SK-N-SH (cell line): ENCODE results near the gene STK39. TPM values are rescaled to one million over a fixed set of nuclear protein-coding genes. Genes with fewer than 3 reads are reported as not detected.

Experiments
- CTCF ChIA-PET: fragments of 300-600, 350-600 bp; formaldehyde crosslinking; extraction: SDS; loops from one replicate; lab custom pipeline; 2021; lab: Yijun Ruan, JAX
- POLR2A ChIA-PET: fragments of 350-600 bp; sonication (Branson Sonifier 250); formaldehyde crosslinking; extraction: SDS; loops from one replicate; lab custom pipeline; 2020; ENCODE audit warnings: antibody characterized with exemption, inconsistent platforms; lab: Yijun Ruan, JAX
- DNase-seq: peaks from one replicate; pipeline ENCODE4 v3.0.0; 2012
- H2AFZ ChIP-seq: fragments of 200-600 bp; sonication (generic); 2 replicates; pipeline ENCODE4 v1.8.1; 2016; ENCODE audit warnings: antibody characterized with exemption, mild to moderate bottlenecking, low read depth
- H3F3A ChIP-seq: fragments of 200-600 bp; sonication (generic); replicated peaks from 2 replicates; pipeline ENCODE3; 2016; ENCODE audit warnings: antibody characterized with exemption, mild to moderate bottlenecking; ENCODE audit not compliant: insufficient read depth
- H3K27ac ChIP-seq, 2 experiments: fragments of 200-500 bp in 1 of 2; fragments of 200-600 bp in 1 of 2; sonication (Bioruptor generic) in 1 of 2; sonication (generic), shearing (Covaris generic) in 1 of 2; 2 replicates each; pipeline versions ENCODE4 v1.5.1 to v1.6.1; 2014 to 2016; ENCODE audit warnings: low read depth in 2 of 2, inconsistent platforms in 1 of 2, low read length in 1 of 2, mild to moderate bottlenecking in 1 of 2, mixed read lengths in 1 of 2
- H3K27me3 ChIP-seq: fragments of 200-600 bp; sonication (generic), shearing (Covaris generic); 2 replicates; pipeline ENCODE4 v1.6.1; 2016; ENCODE audit warnings: mixed run types; ENCODE audit not compliant: insufficient read depth
- H3K36me3 ChIP-seq, 2 experiments: fragments of 200-500 bp in 1 of 2; fragments of 200-600 bp in 1 of 2; sonication (Bioruptor generic) in 1 of 2; sonication (generic) in 1 of 2; replicated peaks in 1 of 2; 2 replicates each; pipeline versions ENCODE3 to v1.5.1; 2014 to 2016; ENCODE audit warnings: low read length in 1 of 2, mild to moderate bottlenecking in 1 of 2; ENCODE audit not compliant: insufficient read depth in 2 of 2, control insufficient read depth in 1 of 2
- H3K4me1 ChIP-seq, 2 experiments: fragments of 200-500 bp in 1 of 2; fragments of 200-600 bp in 1 of 2; sonication (Bioruptor generic) in 1 of 2; sonication (generic), shearing (Covaris generic) in 1 of 2; 2 replicates each; pipeline versions ENCODE4 v1.5.1 to v1.6.1; 2014 to 2016; ENCODE audit warnings: low read depth in 1 of 2, low read length in 1 of 2, mixed run types in 1 of 2; ENCODE audit not compliant: insufficient read depth in 2 of 2, control insufficient read depth in 1 of 2
- H3K4me2 ChIP-seq: fragments of 200-600 bp; sonication (generic), shearing (Covaris generic); 2 replicates; pipeline ENCODE4 v1.6.1; 2017; ENCODE audit warnings: mixed run types
- H3K4me3 ChIP-seq, 2 experiments: fragments of 200-500 bp in 1 of 2; fragments of 200-600 bp in 1 of 2; sonication (Bioruptor generic) in 1 of 2; sonication (generic), shearing (Covaris generic) in 1 of 2; 2 replicates each; pipeline versions ENCODE4 v1.5.1 to v1.8.1; 2014 to 2016; ENCODE audit warnings: low read depth in 2 of 2, inconsistent platforms in 1 of 2, low read length in 1 of 2, mild to moderate bottlenecking in 1 of 2, mixed read lengths in 1 of 2, moderate library complexity in 1 of 2
- H3K79me2 ChIP-seq: fragments of 200-600 bp; sonication (generic); 2 replicates; pipeline ENCODE4 v1.8.1; 2017; ENCODE audit warnings: mild to moderate bottlenecking; ENCODE audit not compliant: insufficient read depth
- H3K9ac ChIP-seq: fragments of 200-600 bp; sonication (generic); 2 replicates; pipeline ENCODE4 v1.6.1; 2017; ENCODE audit warnings: mixed run types
- H3K9me2 ChIP-seq: fragments of 200-600 bp; sonication (generic); 2 replicates; pipeline ENCODE4 v1.6.1; 2017; ENCODE audit warnings: mixed run types
- H3K9me3 ChIP-seq: fragments of 200-600 bp; sonication (generic); 2 replicates; pipeline ENCODE4 v1.6.1; 2017; ENCODE audit warnings: mixed run types, mild to moderate bottlenecking, moderate library complexity
- H4K20me1 ChIP-seq: fragments of 200-600 bp; sonication (generic); 2 replicates; pipeline ENCODE4 v1.6.1; 2017; ENCODE audit warnings: mild to moderate bottlenecking, mixed run types; ENCODE audit not compliant: insufficient read depth
- EP300 ChIP-seq, 2 experiments: IDR thresholded peaks; 2 replicates each; pipeline versions ENCODE4 v1.4.0 to v1.6.1; 2012; ENCODE audit warnings: borderline replicate concordance in 1 of 2, low read depth in 1 of 2, low read length in 1 of 2
- FOSL2 ChIP-seq: IDR thresholded peaks from 2 replicates; pipeline ENCODE4 v1.4.0; 2012; ENCODE audit warnings: low read depth, mild to moderate bottlenecking, moderate library complexity, borderline replicate concordance
- JUND ChIP-seq: IDR thresholded peaks from 2 replicates; pipeline ENCODE4 v1.4.0; 2012
- RXRA ChIP-seq: IDR thresholded peaks from 2 replicates; pipeline ENCODE4 v1.4.0; 2012; ENCODE audit warnings: low read depth, mild to moderate bottlenecking, borderline replicate concordance
- WGBS: methylation state at CpG from one replicate; pipeline ENCODE4 v1.1.6; 2017; ENCODE audit warnings: low lambda C conversion rate; 5-methylcytosine and 5-hydroxymethylcytosine counted together
- polyA plus RNA-seq, 3 experiments: library from polyadenylated mRNA; depleted of rRNA; stranded (reverse); fragments of >200 nt; gene quantifications; 2 replicates each; pipeline ENCODE4 v1.2.3, GENCODE V29; 2012
- TF ChIP-seq, protein P1 (sequence below): IDR thresholded peaks from 2 replicates; pipeline ENCODE4 v1.4.0; 2012; ENCODE audit warnings: low read depth, borderline replicate concordance
- TF ChIP-seq, protein P2 (sequence below): IDR thresholded peaks from 2 replicates; pipeline ENCODE4 v1.6.1; 2012; ENCODE audit warnings: mild to moderate bottlenecking, low read depth, low read length, moderate library complexity

Gene STK39
- polyA plus RNA-seq, 1 of the 3 experiments (the other 2 are of a cell fraction), result 9.6 TPM

DNA sequence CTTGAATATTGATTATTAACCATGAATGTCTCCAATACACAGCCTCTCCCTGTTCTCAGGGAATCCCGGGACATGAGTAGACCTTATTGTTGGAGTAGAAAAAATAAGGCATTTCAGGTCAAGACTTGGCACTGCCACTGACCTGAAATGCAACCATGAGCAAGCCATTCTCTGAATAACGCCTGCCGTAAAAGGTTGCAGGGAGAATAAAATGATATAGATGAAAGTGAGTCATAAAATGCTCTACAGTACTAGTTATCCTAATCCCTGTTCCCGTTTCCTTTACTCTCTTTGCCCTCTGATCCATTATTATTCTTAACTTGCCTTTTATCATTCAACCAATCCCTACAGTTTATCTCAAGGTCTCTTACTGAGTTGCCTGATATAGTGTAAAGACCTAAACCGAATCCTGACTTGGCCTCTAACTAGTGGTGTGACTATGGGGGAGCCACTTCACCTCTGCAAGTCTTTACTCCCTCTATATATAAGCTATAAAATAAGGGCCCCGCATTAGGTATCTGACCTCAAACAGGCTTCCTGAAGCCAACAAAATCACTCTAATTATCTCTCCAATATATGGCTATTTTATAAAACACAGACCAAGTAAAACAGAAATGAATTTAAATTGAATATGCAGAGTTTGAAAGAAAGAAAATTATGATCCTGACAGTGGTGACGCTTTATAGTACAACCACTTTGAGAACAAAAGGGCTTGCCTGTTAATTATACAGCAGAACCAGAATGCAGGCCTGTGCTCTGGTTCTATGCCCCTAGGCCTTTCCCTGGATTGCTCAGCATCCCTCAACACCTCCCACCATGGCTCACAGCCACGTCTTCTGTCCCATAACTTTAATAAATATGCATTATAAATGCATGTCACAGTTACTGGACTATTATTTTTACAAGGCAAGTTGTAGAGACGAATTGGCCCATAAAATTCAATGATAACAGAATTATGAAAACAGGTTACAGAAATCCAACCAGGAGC is 183.1 kb downstream of the STK39 start (continued):
- TF ChIP-seq EP300 (IDR thresholded peaks at IDR 0.05; ENCODE audit: borderline replicate concordance in 1 of 2, low read depth in 1 of 2, low read length in 1 of 2), result peak in 1 of 2 experiments; percentile 90; a peak in 2 of 4 replicates
- TF ChIP-seq, protein P1, sequence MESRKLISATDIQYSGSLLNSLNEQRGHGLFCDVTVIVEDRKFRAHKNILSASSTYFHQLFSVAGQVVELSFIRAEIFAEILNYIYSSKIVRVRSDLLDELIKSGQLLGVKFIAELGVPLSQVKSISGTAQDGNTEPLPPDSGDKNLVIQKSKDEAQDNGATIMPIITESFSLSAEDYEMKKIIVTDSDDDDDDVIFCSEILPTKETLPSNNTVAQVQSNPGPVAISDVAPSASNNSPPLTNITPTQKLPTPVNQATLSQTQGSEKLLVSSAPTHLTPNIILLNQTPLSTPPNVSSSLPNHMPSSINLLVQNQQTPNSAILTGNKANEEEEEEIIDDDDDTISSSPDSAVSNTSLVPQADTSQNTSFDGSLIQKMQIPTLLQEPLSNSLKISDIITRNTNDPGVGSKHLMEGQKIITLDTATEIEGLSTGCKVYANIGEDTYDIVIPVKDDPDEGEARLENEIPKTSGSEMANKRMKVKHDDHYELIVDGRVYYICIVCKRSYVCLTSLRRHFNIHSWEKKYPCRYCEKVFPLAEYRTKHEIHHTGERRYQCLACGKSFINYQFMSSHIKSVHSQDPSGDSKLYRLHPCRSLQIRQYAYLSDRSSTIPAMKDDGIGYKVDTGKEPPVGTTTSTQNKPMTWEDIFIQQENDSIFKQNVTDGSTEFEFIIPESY, result no peak
- TF ChIP-seq, protein P2, sequence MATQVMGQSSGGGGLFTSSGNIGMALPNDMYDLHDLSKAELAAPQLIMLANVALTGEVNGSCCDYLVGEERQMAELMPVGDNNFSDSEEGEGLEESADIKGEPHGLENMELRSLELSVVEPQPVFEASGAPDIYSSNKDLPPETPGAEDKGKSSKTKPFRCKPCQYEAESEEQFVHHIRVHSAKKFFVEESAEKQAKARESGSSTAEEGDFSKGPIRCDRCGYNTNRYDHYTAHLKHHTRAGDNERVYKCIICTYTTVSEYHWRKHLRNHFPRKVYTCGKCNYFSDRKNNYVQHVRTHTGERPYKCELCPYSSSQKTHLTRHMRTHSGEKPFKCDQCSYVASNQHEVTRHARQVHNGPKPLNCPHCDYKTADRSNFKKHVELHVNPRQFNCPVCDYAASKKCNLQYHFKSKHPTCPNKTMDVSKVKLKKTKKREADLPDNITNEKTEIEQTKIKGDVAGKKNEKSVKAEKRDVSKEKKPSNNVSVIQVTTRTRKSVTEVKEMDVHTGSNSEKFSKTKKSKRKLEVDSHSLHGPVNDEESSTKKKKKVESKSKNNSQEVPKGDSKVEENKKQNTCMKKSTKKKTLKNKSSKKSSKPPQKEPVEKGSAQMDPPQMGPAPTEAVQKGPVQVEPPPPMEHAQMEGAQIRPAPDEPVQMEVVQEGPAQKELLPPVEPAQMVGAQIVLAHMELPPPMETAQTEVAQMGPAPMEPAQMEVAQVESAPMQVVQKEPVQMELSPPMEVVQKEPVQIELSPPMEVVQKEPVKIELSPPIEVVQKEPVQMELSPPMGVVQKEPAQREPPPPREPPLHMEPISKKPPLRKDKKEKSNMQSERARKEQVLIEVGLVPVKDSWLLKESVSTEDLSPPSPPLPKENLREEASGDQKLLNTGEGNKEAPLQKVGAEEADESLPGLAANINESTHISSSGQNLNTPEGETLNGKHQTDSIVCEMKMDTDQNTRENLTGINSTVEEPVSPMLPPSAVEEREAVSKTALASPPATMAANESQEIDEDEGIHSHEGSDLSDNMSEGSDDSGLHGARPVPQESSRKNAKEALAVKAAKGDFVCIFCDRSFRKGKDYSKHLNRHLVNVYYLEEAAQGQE, result no peak
- no peak for TF ChIP-seq RXRA
- TF ChIP-seq FOSL2, result no peak
- TF ChIP-seq, all 33 proteins: peak for 4

DNA sequence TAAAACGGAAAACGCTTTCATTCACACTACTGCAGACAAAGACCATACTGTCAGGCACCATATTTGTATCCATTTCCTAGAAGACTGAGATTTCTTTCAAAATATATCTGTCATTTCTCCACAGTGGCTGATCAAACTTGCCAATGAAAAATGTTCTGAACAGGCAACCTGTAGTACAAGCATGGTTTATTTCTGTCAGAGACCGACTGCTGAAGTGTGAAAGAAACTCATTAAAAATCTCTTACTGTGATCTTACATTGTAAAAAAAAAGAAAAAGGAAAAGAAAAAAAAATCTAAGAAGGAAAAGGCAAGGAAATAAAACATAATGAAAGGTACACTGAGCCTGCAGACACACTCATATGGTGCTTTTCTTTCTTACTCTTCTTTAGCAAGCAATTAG is 184.5 kb downstream of the STK39 start:
- Histone ChIP-seq H3K9ac (no peak overlapping the region), H3K4me1 (peaks cover 0 to 22% of the 10 kb centered on the region in 2 experiments; a peak in 2 of 4 replicates), H4K20me1 (no peaks in the 10 kb centered on the region), H3K9me3 (no peaks in the 10 kb centered on the region), H2AFZ (no peak overlapping the region), H3K27me3 (no peaks in the 10 kb centered on the region), H3K4me3 (no peak overlapping the region), H3K79me2 (no peaks in the 10 kb centered on the region), H3K9me2 (no peaks in the 10 kb centered on the region), H3K27ac (no peak overlapping the region), H3K4me2 (no peak overlapping the region), H3K36me3 (peaks cover 29 to 30% of the 10 kb centered on the region in 2 experiments)
- POLR2A ChIA-PET, result no interaction called here
- 97% methylated on average over 3 of the region's 3 CpGs for WGBS
- CTCF ChIA-PET, result interaction anchor here (1.1 to 1.2 kb wide), 2 partner anchors 50 to 56 kb away, joined by 3 read pairs; no protein-coding TSS in a partner anchor
- DNase-seq, result no peak
- no peak for TF ChIP-seq JUND
- TF ChIP-seq, protein P1, result no peak
- TF ChIP-seq, all 33 proteins: peak for 0
- no peaks in the 10 kb centered on the region for H3F3A ChIP-seq
